Endothelial cell (in vitro differentiated cells): ENCODE results near the gene KIF3A. TPM values are rescaled to one million over a fixed set of nuclear protein-coding genes. Genes with fewer than 3 reads are reported as not detected.

Experiments used
- DNase-seq: peaks from one replicate; pipeline ENCODE4 v3.0.0; 2021; ENCODE audit warnings: low spot score
- H3K27ac Mint-ChIP-seq: one replicate; pipeline ENCODE4 v1.8.0; 2021; ENCODE audit warnings: mixed read lengths, inconsistent platforms; ENCODE audit not compliant: unreplicated experiment
- H3K27me3 Mint-ChIP-seq: one replicate; pipeline ENCODE4 v1.8.0; 2021; ENCODE audit warnings: mild to moderate bottlenecking, moderate library complexity, mixed read lengths, inconsistent platforms; ENCODE audit not compliant: unreplicated experiment
- H3K36me3 Mint-ChIP-seq: one replicate; pipeline ENCODE4 v1.8.0; 2021; ENCODE audit warnings: mild to moderate bottlenecking, low read depth, mixed read lengths, inconsistent platforms; ENCODE audit not compliant: unreplicated experiment
- H3K4me1 Mint-ChIP-seq: one replicate; pipeline ENCODE4 v1.8.0; 2021; ENCODE audit warnings: mild to moderate bottlenecking, mixed read lengths, inconsistent platforms; ENCODE audit not compliant: unreplicated experiment
- H3K4me3 Mint-ChIP-seq: one replicate; pipeline ENCODE4 v1.8.0; 2021; ENCODE audit warnings: mild to moderate bottlenecking, mixed read lengths, inconsistent platforms; ENCODE audit not compliant: unreplicated experiment
- H3K9me3 Mint-ChIP-seq: one replicate; pipeline ENCODE4 v1.8.0; 2021; ENCODE audit warnings: mixed read lengths, inconsistent platforms; ENCODE audit not compliant: unreplicated experiment
- total RNA-seq: library from RNA; stranded (reverse); fragmentation: NEBNext Ultra II Directional; extraction: Animal tissue kit (Norgen Biotek cat#: 25700); gene quantifications from one replicate; pipeline ENCODE4 v1.2.1, GENCODE V29; 2021; ENCODE audit not compliant: unreplicated experiment
- TF ChIP-seq, protein P1 (sequence below): fragments of 200-600 bp; sonication (generic); IDR thresholded peaks from one replicate; pipeline ENCODE4 v1.5.0; 2021; ENCODE audit warnings: antibody characterized with exemption; ENCODE audit not compliant: unreplicated experiment

The KIF3A gene
- total RNA-seq, 1 donor from 2014 or later, result 11.5 TPM

DNA sequence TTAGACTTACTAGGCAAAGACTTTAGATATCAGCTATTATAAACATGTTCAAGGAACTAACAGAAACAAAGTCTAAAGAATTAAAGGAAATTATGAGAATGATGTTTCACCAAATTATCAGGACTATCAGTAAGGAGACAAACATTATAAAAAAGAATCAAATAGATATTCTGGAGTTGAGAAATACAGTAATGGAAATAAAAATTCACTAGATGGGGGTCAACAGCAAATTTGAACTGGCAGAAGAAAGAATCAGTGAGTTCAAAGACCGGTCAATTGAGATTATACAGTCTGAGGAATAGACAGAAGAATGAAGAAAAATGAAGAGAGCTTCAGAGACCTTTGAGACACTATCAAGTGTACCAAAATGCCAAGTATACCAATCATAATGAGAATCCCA, 89.0 kb downstream of the KIF3A start:
- Mint-ChIP-seq H3K4me1 (peaks cover 7% of the 10 kb centered on the region), H3K27ac (no peak overlapping the region), H3K36me3 (peaks cover 8% of the 10 kb centered on the region), H3K9me3 (peaks cover 4% of the 10 kb centered on the region), H3K27me3 (peaks cover 1% of the 10 kb centered on the region), H3K4me3 (no peak overlapping the region)
- TF ChIP-seq, protein P1, sequence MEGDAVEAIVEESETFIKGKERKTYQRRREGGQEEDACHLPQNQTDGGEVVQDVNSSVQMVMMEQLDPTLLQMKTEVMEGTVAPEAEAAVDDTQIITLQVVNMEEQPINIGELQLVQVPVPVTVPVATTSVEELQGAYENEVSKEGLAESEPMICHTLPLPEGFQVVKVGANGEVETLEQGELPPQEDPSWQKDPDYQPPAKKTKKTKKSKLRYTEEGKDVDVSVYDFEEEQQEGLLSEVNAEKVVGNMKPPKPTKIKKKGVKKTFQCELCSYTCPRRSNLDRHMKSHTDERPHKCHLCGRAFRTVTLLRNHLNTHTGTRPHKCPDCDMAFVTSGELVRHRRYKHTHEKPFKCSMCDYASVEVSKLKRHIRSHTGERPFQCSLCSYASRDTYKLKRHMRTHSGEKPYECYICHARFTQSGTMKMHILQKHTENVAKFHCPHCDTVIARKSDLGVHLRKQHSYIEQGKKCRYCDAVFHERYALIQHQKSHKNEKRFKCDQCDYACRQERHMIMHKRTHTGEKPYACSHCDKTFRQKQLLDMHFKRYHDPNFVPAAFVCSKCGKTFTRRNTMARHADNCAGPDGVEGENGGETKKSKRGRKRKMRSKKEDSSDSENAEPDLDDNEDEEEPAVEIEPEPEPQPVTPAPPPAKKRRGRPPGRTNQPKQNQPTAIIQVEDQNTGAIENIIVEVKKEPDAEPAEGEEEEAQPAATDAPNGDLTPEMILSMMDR, result no peak
- no peak for DNase-seq

DNA sequence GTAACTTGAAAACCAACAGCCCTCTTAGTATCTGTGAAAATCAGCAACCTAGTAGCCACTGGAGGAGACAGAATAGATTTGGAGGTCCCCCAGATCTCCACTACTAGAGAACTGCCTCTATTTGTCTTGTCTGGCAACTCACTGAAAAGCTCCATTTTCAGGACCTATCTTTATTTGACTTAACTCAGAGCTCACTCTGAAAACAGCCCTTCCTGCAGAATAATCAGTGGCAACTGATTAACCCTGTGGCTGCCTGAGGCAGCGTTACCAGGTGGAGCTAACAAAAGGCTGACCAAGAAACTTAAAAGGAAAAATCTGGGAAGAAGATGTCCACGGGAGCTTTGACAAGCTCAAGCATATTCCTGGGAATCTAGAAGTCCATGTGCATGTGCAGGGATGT, 89.9 kb downstream of the KIF3A start:
- peaks cover 14% of the 10 kb centered on the region for H3K36me3 Mint-ChIP-seq
- H3K4me1 Mint-ChIP-seq, result peaks cover 7% of the 10 kb centered on the region
- H3K27ac Mint-ChIP-seq, result no peak overlapping the region
- H3K9me3 Mint-ChIP-seq, result peaks cover 4% of the 10 kb centered on the region
- H3K4me3 Mint-ChIP-seq, result no peak overlapping the region
- no peak for DNase-seq
- TF ChIP-seq, protein P1, result no peak
- peaks cover 1% of the 10 kb centered on the region for H3K27me3 Mint-ChIP-seq

DNA sequence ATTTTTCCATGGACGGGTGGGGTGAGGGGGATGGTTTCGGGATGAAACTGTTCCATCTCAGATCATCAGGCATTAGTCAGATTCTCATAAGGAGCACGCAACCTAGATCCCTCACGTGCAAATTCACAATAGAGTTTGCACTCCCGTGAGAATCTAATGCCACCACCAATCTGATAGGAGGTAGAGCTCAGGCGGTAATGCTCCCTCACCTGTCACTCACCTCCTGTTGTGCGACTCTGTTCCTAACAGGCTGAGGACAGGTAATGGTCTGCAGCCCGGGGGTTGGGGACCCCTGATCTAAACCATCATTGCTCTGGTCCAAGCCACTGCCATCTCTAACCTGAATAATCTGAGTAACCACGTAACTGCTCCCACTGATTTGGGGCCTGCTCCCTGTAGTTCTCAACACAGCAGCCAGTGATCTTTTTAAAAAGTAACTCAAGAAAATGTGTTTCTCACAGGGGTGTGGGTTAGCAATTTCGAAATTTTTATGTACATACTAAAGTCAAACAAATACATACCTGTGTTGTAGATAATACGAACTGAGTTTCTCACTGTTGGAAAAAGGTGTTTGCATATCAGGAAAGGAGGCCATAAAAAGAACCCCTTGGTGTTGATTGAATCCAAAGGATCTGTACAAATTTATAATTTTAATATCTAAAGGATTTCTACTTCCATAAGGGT, 90.6 kb downstream of the KIF3A start:
- peaks cover 14% of the 10 kb centered on the region for H3K36me3 Mint-ChIP-seq
- DNase-seq, result no peak
- H3K4me3 Mint-ChIP-seq, result no peak overlapping the region
- peaks cover 4% of the 10 kb centered on the region for H3K9me3 Mint-ChIP-seq
- TF ChIP-seq, protein P1, result no peak
- peaks cover 1% of the 10 kb centered on the region for H3K27me3 Mint-ChIP-seq
- H3K4me1 Mint-ChIP-seq, result peaks cover 7% of the 10 kb centered on the region
- no peak overlapping the region for H3K27ac Mint-ChIP-seq

DNA sequence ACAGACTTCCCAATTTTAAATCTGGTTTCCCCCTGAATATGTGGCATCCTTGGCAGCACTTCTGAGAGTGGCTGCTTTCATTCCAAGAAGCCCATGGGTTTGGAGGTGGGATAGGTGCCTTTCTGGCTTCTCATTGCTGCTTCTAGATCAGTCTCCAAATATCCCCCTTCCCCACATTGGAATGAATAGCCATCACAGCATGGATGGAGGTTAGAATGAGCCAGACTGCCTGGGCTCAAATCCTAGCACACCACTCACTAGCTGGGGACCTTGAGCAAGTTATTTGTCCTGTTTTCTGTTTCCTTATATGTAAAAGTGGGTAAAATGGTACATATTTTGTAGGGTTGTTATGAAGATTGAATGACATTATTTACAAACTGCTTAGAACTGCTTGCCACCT, 93.2 kb downstream of the KIF3A start:
- H3K4me3 Mint-ChIP-seq, result no peak overlapping the region
- peaks cover 18% of the 10 kb centered on the region for H3K4me1 Mint-ChIP-seq
- peaks cover 4% of the 10 kb centered on the region for H3K9me3 Mint-ChIP-seq
- H3K27ac Mint-ChIP-seq, result no peak overlapping the region
- H3K27me3 Mint-ChIP-seq, result peaks cover 1% of the 10 kb centered on the region
- TF ChIP-seq, protein P1, result no peak
- no peak for DNase-seq
- H3K36me3 Mint-ChIP-seq, result peaks cover 14% of the 10 kb centered on the region

Other genes with a start within 250 kb of the KIF3A start
- 7.1 TPM for gene IRF1, start 246.8 kb downstream of the KIF3A start, total RNA-seq
- not detected for gene IL5, start 194.0 kb downstream of the KIF3A start, total RNA-seq
- gene RAD50, start 180.6 kb downstream of the KIF3A start, total RNA-seq, result 20.0 TPM
- not detected for gene IL13, start 79.4 kb downstream of the KIF3A start, total RNA-seq
- not detected for gene IL4, start 63.6 kb downstream of the KIF3A start, total RNA-seq
- not detected for gene CCNI2, start 9.9 kb upstream of the KIF3A start, total RNA-seq
- gene SEPTIN8, start 39.7 kb upstream of the KIF3A start, total RNA-seq, result 22.8 TPM
- not detected for gene SOWAHA, start 75.8 kb upstream of the KIF3A start, total RNA-seq
- gene SHROOM1, start 93.1 kb upstream of the KIF3A start, total RNA-seq, result 5.6 TPM
- gene GDF9, start 128.9 kb upstream of the KIF3A start, total RNA-seq, result 0.33 TPM
- 152 TPM for gene UQCRQ, start 129.1 kb upstream of the KIF3A start, total RNA-seq
- 0.82 TPM for gene LEAP2, start 136.1 kb upstream of the KIF3A start, total RNA-seq
- 87.4 TPM for gene AFF4, start 226.1 kb upstream of the KIF3A start, total RNA-seq